Astrocyte (in vitro differentiated cells and primary cell): ENCODE measurements around the gene LIM2. TPM values are rescaled to one million over a fixed set of nuclear protein-coding genes. Genes with fewer than 3 reads are reported as not detected.

Source experiments
- DNase-seq: peaks from one replicate; pipeline ENCODE4 v3.0.0-alpha.2; 2010; ENCODE audit warnings: low read depth
- FAIRE-seq: peaks from 2 replicates; lab custom pipeline; 2011; peaks lifted over from hg19 to GRCh38; lab: Jason Lieb, UNC
- H2AFZ ChIP-seq: 2 replicates; pipeline ENCODE4 v1.6.0; 2012; ENCODE audit warnings: low read depth, low read length, inconsistent platforms
- H3K27ac ChIP-seq: 2 replicates; pipeline ENCODE4 v1.5.1; 2011; ENCODE audit warnings: low read depth, low read length, inconsistent platforms
- H3K27me3 ChIP-seq: 2 replicates; pipeline ENCODE4 v1.6.0; 2011; ENCODE audit warnings: low read length, inconsistent platforms; ENCODE audit not compliant: insufficient read depth
- H3K36me3 ChIP-seq: 2 replicates; pipeline ENCODE4 v1.5.1; 2011; ENCODE audit warnings: low read length, inconsistent platforms; ENCODE audit not compliant: insufficient read depth
- H3K4me1 ChIP-seq: 2 replicates; pipeline ENCODE4 v1.5.1; 2011; ENCODE audit warnings: low read length, inconsistent platforms; ENCODE audit not compliant: insufficient read depth
- H3K4me2 ChIP-seq: 2 replicates; pipeline ENCODE4 v1.6.0; 2012; ENCODE audit warnings: low read length, inconsistent platforms
- H3K4me3 ChIP-seq: 2 replicates; pipeline ENCODE4 v1.5.1; 2011; ENCODE audit warnings: low read depth, mild to moderate bottlenecking, low read length, inconsistent platforms; ENCODE audit not compliant: insufficient read depth
- H3K79me2 ChIP-seq: 2 replicates; pipeline ENCODE4 v1.6.0; 2012; ENCODE audit warnings: mild to moderate bottlenecking, low read length, inconsistent platforms; ENCODE audit not compliant: insufficient read depth
- H3K9ac ChIP-seq: 2 replicates; pipeline ENCODE4 v1.6.0; 2012; ENCODE audit warnings: mild to moderate bottlenecking, low read length, inconsistent platforms
- H3K9me3 ChIP-seq: 2 replicates; pipeline ENCODE4 v1.5.1; 2012; ENCODE audit warnings: low read depth, mild to moderate bottlenecking, low read length, inconsistent platforms; ENCODE audit not compliant: insufficient read depth
- H4K20me1 ChIP-seq: 2 replicates; pipeline ENCODE4 v1.6.0; 2012; ENCODE audit warnings: low read length, inconsistent platforms; ENCODE audit not compliant: insufficient read depth
- H3K27ac Mint-ChIP-seq: one replicate; pipeline ENCODE4 v1.8.0; 2021; ENCODE audit warnings: mild to moderate bottlenecking, mixed read lengths; ENCODE audit not compliant: unreplicated experiment
- H3K27me3 Mint-ChIP-seq: one replicate; pipeline ENCODE4 v1.8.0; 2021; ENCODE audit warnings: low read depth, mixed read lengths; ENCODE audit not compliant: unreplicated experiment
- H3K36me3 Mint-ChIP-seq: one replicate; pipeline ENCODE4 v1.8.0; 2021; ENCODE audit warnings: low read depth, mixed read lengths; ENCODE audit not compliant: unreplicated experiment
- H3K4me1 Mint-ChIP-seq: one replicate; pipeline ENCODE4 v1.8.0; 2021; ENCODE audit warnings: low read depth, mixed read lengths; ENCODE audit not compliant: unreplicated experiment
- H3K4me3 Mint-ChIP-seq: one replicate; pipeline ENCODE4 v1.8.0; 2021; ENCODE audit warnings: mild to moderate bottlenecking, moderate library complexity, mixed read lengths; ENCODE audit not compliant: unreplicated experiment
- H3K9me3 Mint-ChIP-seq: one replicate; pipeline ENCODE4 v1.8.0; 2021; ENCODE audit warnings: mild to moderate bottlenecking, mixed read lengths; ENCODE audit not compliant: unreplicated experiment
- CTCF ChIP-seq: IDR thresholded peaks from 2 replicates; pipeline ENCODE4 v1.5.1; 2011; ENCODE audit warnings: low read depth, mild to moderate bottlenecking, inconsistent platforms, low read length, moderate library complexity; ENCODE audit not compliant: insufficient read depth
- EZH2 ChIP-seq: IDR thresholded peaks from 2 replicates; pipeline ENCODE4 v1.6.1; 2012; ENCODE audit warnings: mild to moderate bottlenecking, low read length, inconsistent platforms; ENCODE audit not compliant: insufficient read depth
- total RNA-seq: library from RNA; stranded (reverse); gene quantifications from 2 replicates; pipeline ENCODE4 v1.2.1, GENCODE V29; 2021

LIM2 gene
- total RNA-seq, 1 donor from 2014 or later = not detected

DNA sequence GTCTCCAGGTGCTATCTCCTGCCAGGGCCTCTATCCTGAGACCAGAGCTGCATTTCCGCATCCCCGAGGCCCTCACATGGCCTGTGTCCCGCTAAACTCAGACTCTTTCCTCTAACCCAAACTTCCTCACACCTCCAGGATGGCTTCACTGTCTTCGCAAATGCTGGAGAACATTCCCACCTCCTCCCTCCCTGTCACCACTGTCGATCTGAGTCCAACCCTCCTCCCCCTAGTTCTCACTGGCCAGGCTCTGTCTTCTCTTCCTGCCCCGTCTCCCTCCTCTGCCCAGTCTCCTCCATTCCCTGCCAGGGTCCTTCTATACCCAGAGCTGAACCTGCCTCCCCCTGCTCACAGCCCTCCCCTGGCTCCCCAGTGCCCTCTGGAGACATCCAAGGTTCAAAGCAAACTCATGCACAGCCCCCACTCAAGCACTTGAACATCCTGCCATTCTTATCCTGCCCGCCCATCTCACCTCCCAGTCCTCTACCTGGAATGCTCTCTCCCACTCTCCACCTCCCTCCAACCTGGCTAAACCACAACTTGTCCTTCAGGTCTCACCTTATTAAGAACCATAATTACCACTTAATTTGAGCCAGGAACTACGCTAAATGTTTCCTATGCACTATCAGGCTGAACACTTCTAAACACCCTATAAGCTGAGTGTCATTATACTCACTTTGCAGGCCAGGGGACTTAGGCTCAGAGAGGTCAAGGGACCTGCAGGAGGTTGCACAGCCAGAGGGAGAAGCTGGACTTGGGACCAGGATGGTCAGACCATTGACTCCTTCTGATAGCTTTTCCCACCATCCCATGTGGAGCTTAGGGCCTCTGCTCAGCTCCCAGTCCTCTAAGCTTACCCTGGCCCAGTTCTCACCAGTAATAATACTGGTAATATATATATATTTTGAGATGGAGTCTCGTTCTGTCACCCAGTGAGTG, 44.9 kb downstream of the LIM2 start:
- H3K27ac ChIP-seq = no peak overlapping the region
- no peaks in the 10 kb centered on the region for H3K27me3 ChIP-seq
- Mint-ChIP-seq H3K9me3 (no peaks in the 10 kb centered on the region), H3K36me3 (peaks cover 15% of the 10 kb centered on the region), H3K4me1 (no peaks in the 10 kb centered on the region), H3K4me3 (no peak overlapping the region), H3K27me3 (peaks cover 17% of the 10 kb centered on the region), H3K27ac (no peak overlapping the region)
- no peaks in the 10 kb centered on the region for H4K20me1 ChIP-seq
- no peak overlapping the region for H3K9ac ChIP-seq
- FAIRE-seq = no peak
- TF ChIP-seq EZH2 (no peak), CTCF (no peak)
- H3K4me1 ChIP-seq = peaks cover 3% of the 10 kb centered on the region
- no peak for DNase-seq
- H2AFZ ChIP-seq = no peak overlapping the region
- no peaks in the 10 kb centered on the region for H3K36me3 ChIP-seq
- no peak overlapping the region for H3K4me2 ChIP-seq
- H3K9me3 ChIP-seq = no peaks in the 10 kb centered on the region
- no peak overlapping the region for H3K4me3 ChIP-seq
- H3K79me2 ChIP-seq = no peaks in the 10 kb centered on the region

DNA sequence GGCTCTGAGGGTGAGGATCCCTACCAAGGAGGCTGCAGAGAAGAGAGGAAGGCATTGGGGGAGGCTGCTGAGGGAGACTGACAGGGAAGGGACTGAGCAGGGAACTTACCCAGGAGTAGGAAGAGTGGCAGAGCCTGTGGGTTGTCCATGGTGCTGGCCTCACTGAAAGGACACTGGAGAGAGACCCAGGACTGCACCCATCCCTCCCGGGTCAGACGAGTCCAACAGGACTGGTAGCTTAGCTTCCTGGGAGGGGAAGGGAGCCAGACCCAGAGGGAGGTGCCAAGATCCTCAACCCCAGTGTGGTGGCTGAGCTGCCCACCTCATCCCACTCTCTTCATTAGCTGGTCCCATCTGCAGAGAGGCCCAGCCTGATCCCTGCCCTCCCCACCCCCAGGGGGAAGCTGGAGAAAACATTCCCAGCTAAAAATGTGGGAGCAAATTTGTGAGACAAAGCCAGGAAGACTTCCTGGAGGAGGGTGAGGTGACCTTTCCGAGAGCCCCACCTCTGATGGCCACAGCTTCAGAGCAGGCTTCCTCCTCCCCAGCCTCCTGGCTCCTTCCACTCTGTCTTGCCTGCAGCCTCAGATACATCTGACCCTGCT, 45.7 kb downstream of the LIM2 start, which contains the start of gene VSIG10L:
Gene VSIG10L, minus strand, starts transcription at position 164 of the 605 bp plus-strand sequence. Its CDS starts 15 bp downstream, at position 149.
- no peak within 1 kb of the TSS for H3K27ac Mint-ChIP-seq
- no peaks in the 10 kb centered on the region for H3K9me3 ChIP-seq
- H3K27ac ChIP-seq = no peak within 1 kb of the TSS
- H3K4me1 Mint-ChIP-seq = no peaks in the 10 kb centered on the region
- H3K27me3 Mint-ChIP-seq = peaks cover 17% of the 10 kb centered on the region
- peaks cover 3% of the 10 kb centered on the region for H3K4me1 ChIP-seq
- H3K9ac ChIP-seq = no peak within 1 kb of the TSS
- FAIRE-seq = no peak
- no peak within 1 kb of the TSS for H2AFZ ChIP-seq
- H3K4me3 Mint-ChIP-seq = peak within 1 kb of the TSS; percentile 74
- no peaks in the 10 kb centered on the region for H4K20me1 ChIP-seq
- no peaks in the 10 kb centered on the region for H3K9me3 Mint-ChIP-seq
- no peaks in the 10 kb centered on the region for H3K36me3 ChIP-seq
- no peak for DNase-seq
- no peak within 1 kb of the TSS for H3K4me3 ChIP-seq
- no peak for TF ChIP-seq EZH2
- no peak for TF ChIP-seq CTCF
- no peaks in the 10 kb centered on the region for H3K27me3 ChIP-seq
- H3K36me3 Mint-ChIP-seq = peaks cover 10% of the 10 kb centered on the region
- no peak within 1 kb of the TSS for H3K4me2 ChIP-seq
- H3K79me2 ChIP-seq = no peaks in the 10 kb centered on the region
